Activated T-helper 2 cell treated with anti-CD3 and anti-CD28 coated beads, Interferon-gamma antibody, Interleukin-2, Interleukin-4, amounts not matched to agents 10 μg/mL and 5 μg/mL and 100 μg/mL, durations not matched to agents 14 hours and 24 hours and 36 hours (primary cell): ENCODE results near the gene RBFOX1. TPM values are rescaled to one million over a fixed set of nuclear protein-coding genes. Genes with fewer than 3 reads are reported as not detected.

Experiments used
- DNase-seq: peaks from one replicate; pipeline ENCODE4 v3.0.0; 2021; ENCODE audit warnings: low spot score
- H3K27ac Mint-ChIP-seq: one replicate; pipeline ENCODE4 v1.8.0; 2021; ENCODE audit warnings: mixed read lengths
- H3K27me3 Mint-ChIP-seq: one replicate; pipeline ENCODE4 v1.8.0; 2021; ENCODE audit warnings: low read depth, mixed read lengths
- H3K36me3 Mint-ChIP-seq: one replicate; pipeline ENCODE4 v1.8.0; 2021; ENCODE audit warnings: low read depth, mixed read lengths
- H3K4me1 Mint-ChIP-seq: one replicate; pipeline ENCODE4 v1.8.0; 2021; ENCODE audit warnings: low read depth, mixed read lengths
- H3K4me3 Mint-ChIP-seq: one replicate; pipeline ENCODE4 v1.8.0; 2021; ENCODE audit warnings: low read depth, mild to moderate bottlenecking, moderate library complexity, mixed read lengths
- H3K9me3 Mint-ChIP-seq: one replicate; pipeline ENCODE4 v1.8.0; 2021; ENCODE audit warnings: mixed read lengths
- intact Hi-C: fragments of 100-400 bp; cut with micrococcal nuclease; formaldehyde crosslinking; loops from one replicate; pipeline ENCODE4 v1.15.1; 2023
- total RNA-seq: library from RNA; stranded (reverse); gene quantifications from 2 replicates; pipeline ENCODE4 v1.2.3, GENCODE V29; 2022

Gene RBFOX1
- total RNA-seq, 1 donor from 2014 or later = not detected

DNA sequence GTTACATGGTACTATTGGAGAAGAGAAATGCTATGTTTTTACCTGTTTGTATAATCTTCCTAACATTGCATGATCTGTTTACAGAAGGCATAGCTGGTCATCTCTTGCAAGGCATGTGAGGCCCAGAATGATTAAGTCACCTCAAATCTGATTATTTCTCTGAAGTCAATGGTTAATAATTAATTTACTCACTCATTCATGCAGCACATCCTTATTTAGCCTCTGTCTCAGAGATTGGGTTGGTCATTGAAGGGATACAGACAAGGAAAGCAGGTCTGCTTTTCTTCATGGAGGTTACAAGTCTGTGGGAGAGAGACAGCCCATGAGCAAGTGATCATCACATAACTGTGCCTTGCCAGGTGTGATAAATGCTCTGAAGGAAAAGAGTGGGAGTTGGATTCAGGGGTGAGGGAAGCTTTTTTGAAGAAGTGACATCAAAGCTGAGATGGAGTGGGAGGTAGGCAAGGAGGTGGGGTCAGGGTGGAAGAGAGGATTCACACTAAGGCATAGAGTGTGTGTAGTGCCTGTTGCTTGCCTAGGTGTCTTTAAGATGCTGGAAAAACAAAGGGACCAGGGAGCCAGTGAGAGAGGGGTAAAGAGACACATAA lies 16.3 kb upstream of the RBFOX1 start:
- intact Hi-C loops = no loop called here
- DNase-seq = no peak
- H3K9me3 Mint-ChIP-seq = peaks cover 31% of the 10 kb centered on the region
- no peaks in the 10 kb centered on the region for H3K36me3 Mint-ChIP-seq
- no peaks in the 10 kb centered on the region for H3K4me1 Mint-ChIP-seq
- no peak overlapping the region for H3K27ac Mint-ChIP-seq
- H3K27me3 Mint-ChIP-seq = no peaks in the 10 kb centered on the region
- no peak overlapping the region for H3K4me3 Mint-ChIP-seq

DNA sequence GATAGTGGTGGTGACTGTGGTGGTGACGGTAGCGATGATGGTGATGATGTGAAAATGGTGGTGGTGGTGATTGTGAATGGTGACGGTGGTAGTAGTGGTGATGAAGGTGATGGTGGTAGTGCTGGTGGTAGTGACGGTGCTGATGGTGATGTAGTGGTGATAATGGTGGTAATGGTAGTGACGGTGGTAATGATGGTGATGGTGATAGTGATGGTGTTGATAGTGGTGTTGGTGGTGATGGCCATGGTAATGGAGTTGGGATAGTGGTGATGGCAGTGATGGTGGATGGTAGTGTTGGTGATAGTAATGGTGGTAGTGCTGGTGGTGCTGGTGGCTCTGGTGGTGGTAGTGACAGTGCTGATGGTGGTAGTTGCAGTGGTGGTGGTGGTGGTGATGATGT lies 14.7 kb upstream of the RBFOX1 start:
- Mint-ChIP-seq H3K27ac (no peak overlapping the region), H3K9me3 (peaks cover 27% of the 10 kb centered on the region), H3K27me3 (no peaks in the 10 kb centered on the region)

DNA sequence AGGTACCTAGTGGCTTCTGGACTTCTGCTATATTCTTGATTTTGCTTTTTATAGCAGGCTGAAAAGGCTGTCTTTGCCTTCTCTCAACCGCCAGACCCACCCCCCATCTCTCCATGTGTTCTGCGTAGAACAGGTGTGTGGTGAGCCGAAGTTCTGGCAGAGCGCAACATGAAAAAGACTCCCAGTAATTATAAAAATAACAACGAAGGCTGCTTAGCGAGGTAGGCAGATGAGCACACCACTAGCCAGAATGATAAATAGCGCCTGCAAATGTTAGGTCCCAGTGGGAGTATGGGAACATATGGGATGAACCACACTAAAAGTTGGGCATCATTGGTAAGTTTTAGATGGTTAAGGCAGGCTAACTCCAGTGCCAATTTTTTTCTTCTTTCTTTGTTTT lies 14.0 kb upstream of the RBFOX1 start:
- Mint-ChIP-seq H3K9me3 (peaks cover 27% of the 10 kb centered on the region), H3K27me3 (no peaks in the 10 kb centered on the region), H3K36me3 (no peaks in the 10 kb centered on the region), H3K4me3 (no peak overlapping the region), H3K27ac (no peak overlapping the region), H3K4me1 (no peaks in the 10 kb centered on the region)
- no peak for DNase-seq
- intact Hi-C loops = no loop called here

More for the DNA sequence above, 14.7 kb upstream of the RBFOX1 start:
- intact Hi-C loops = no loop called here
- H3K36me3 Mint-ChIP-seq = no peaks in the 10 kb centered on the region
- H3K4me1 Mint-ChIP-seq = no peaks in the 10 kb centered on the region
- H3K4me3 Mint-ChIP-seq = no peak overlapping the region
- no peak for DNase-seq

DNA sequence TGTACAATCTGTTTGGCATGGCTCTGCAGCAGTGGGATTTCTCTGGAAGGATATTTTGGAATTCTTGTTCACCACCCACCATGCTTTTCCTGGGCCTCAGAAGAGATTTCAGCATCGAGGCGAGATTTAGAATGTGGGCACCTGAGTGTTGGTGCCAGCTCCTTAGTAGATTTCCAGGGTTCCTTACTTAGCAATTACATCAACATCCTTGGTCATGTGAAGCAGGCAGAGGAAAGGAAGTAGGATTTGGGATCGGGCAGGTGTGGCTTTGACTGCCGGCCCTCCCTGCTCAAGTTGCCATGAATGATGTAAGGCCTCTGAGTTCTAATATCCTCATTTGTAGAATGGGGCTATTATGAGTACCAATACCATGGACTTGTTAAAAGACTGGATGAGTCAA lies 13.1 kb upstream of the RBFOX1 start:
- no peak overlapping the region for H3K27ac Mint-ChIP-seq
- no peak overlapping the region for H3K4me3 Mint-ChIP-seq
- no peaks in the 10 kb centered on the region for H3K36me3 Mint-ChIP-seq
- intact Hi-C loops = no loop called here
- no peaks in the 10 kb centered on the region for H3K27me3 Mint-ChIP-seq
- peaks cover 26% of the 10 kb centered on the region for H3K9me3 Mint-ChIP-seq
- no peaks in the 10 kb centered on the region for H3K4me1 Mint-ChIP-seq
- no peak for DNase-seq

DNA sequence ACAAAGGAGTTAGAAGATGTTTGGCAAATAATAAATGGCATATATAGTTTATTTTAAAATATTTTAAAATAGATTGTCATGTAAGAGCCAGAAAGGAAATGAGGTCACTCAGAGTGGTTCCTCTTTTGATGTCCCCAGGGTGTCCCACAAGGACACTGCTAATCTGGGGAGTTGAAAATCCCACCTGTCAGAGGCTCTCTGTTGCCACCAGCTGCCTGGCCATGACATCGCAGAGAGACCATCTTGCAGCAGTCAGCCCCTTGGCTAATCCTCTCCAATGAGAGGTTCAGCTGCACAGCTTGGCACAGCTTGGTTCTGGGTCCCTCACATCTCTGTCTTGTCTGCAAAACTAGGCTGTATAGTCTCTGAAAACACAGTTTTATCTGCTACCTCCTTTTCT lies 11.0 kb upstream of the RBFOX1 start:
- H3K36me3 Mint-ChIP-seq = no peaks in the 10 kb centered on the region
- no peaks in the 10 kb centered on the region for H3K27me3 Mint-ChIP-seq
- no peak for DNase-seq
- no peak overlapping the region for H3K4me3 Mint-ChIP-seq
- no peak overlapping the region for H3K27ac Mint-ChIP-seq
- no peaks in the 10 kb centered on the region for H3K4me1 Mint-ChIP-seq
- intact Hi-C loops = no loop called here
- H3K9me3 Mint-ChIP-seq = peaks cover 40% of the 10 kb centered on the region

DNA sequence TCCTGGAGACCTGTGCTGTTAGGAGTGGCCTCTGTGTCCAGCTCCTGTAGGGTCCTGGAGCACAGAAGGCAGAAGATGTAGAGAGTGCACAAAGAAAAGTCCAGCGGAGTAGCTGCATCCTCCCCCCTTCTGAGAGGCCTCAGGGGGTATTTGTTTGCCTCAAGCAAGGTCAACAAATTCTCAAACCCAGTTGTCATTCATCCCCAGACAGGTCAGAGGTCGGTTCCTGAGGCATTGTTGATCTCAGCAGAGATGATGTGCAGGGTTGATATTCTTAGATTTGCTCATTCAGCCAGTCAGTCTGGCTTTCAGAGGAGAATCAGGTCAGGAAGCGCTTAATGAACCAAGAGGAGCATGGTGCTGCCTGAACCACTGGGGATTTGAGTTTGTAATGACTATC lies 8.3 kb upstream of the RBFOX1 start:
- Mint-ChIP-seq H3K4me3 (no peak overlapping the region), H3K36me3 (no peaks in the 10 kb centered on the region), H3K9me3 (peaks cover 51% of the 10 kb centered on the region), H3K27ac (no peak overlapping the region), H3K27me3 (no peaks in the 10 kb centered on the region), H3K4me1 (no peaks in the 10 kb centered on the region)
- DNase-seq = no peak
- intact Hi-C loops = no loop called here

DNA sequence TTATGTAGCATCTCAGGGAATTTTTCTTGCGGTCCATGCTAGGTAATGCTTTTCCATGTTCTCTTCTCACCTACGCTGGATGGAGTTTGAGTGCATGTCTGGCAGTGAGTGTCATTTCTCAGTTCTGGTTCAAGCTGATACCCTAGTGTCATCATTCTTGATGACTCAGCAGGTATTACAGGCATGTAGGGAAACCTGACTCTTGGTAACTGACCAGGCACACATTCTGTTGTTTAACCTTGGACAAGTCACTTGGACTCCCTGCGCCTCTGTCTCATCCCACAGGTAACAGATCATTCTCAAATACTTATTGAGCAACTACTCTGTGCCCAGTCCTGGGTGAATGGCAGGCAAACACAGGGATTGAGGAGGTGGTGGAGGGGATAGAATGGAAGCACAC lies 6.8 kb upstream of the RBFOX1 start:
- Mint-ChIP-seq H3K9me3 (peaks cover 52% of the 10 kb centered on the region), H3K4me1 (no peaks in the 10 kb centered on the region)
- intact Hi-C loops = no loop called here

DNA sequence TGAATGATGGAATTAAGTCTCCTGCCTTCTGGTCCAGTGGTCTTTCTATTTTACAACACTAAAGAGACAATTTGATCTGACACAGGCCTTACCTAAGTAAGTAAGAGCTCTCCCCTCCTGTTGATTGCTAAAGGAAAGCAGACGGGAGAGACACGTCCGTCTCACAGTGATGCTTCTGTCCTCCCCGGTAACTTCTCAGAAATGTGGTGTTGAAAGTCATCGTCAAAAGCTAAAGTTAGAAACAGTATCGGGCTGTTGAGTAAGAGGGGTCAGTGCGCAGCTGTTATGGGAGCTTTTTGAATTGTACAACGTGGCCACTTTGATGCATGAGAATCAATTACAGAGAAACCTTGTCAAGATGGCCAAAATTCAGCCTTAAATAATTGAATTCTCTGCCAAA lies 1.9 kb upstream of the RBFOX1 start:
- H3K9me3 Mint-ChIP-seq = peaks cover 55% of the 10 kb centered on the region
- no peak overlapping the region for H3K4me3 Mint-ChIP-seq
- no peak for DNase-seq
- H3K4me1 Mint-ChIP-seq = no peaks in the 10 kb centered on the region
- H3K27me3 Mint-ChIP-seq = no peaks in the 10 kb centered on the region
- H3K27ac Mint-ChIP-seq = no peak overlapping the region
- no peaks in the 10 kb centered on the region for H3K36me3 Mint-ChIP-seq
- intact Hi-C loops = no loop called here

More for the DNA sequence above, 6.8 kb upstream of the RBFOX1 start:
- Mint-ChIP-seq H3K27ac (no peak overlapping the region), H3K36me3 (no peaks in the 10 kb centered on the region), H3K4me3 (no peak overlapping the region), H3K27me3 (no peaks in the 10 kb centered on the region)
- DNase-seq = no peak

DNA sequence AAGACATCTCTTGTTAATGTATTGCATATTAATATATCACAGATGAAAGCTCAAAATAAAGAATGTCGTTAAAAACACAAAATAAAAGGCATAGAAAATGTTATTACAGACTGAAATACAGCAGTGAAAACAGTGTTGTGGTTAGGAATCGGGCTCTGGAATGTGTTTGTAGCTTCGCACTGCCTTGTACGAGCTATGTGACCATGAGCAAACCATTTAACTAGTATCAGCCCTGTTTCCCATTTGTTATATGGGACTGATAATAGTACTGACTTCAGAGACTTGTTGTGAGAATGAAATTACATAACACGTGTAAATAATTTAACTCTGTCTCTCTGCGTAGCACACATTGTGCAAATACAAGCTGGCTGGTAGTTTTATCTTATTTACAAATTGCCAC lies 648 bp upstream of the RBFOX1 start:
- Mint-ChIP-seq H3K9me3 (peaks cover 49% of the 10 kb centered on the region), H3K4me3 (no peak overlapping the region), H3K36me3 (no peaks in the 10 kb centered on the region), H3K27ac (no peak overlapping the region), H3K27me3 (no peaks in the 10 kb centered on the region), H3K4me1 (no peaks in the 10 kb centered on the region)
- DNase-seq = no peak
- intact Hi-C loops = no loop called here

DNA sequence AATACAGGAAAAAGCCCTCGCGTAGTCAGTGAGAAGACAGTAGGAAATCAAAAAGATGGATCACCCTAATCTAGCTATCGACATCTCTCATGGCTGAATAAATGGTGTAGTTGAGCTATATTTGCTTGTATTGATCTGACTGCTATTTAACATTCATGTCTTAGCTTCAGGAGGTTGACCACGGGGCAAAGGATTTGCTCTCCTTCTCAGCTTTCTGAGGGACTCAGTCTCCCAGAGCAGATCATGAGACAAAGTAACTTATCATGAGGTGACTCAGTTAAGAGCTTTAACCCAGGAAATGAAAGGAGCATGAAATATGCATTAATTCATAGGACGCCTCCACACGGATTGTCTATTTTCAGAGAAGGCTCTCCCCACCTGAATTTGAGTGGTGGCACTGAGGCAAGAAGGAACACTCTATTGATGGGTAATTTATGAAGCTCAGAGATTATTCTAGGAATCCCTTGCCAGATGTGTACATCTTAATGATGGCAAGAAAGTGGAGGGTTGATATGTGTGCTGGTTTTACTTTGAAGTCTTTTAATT lies 608 bp downstream of the RBFOX1 start:
- Mint-ChIP-seq H3K9me3 (peaks cover 40% of the 10 kb centered on the region), H3K27ac (no peak overlapping the region), H3K27me3 (no peaks in the 10 kb centered on the region), H3K4me1 (no peaks in the 10 kb centered on the region), H3K36me3 (no peaks in the 10 kb centered on the region), H3K4me3 (no peak overlapping the region)
- DNase-seq = no peak
- intact Hi-C loops = no loop called here

DNA sequence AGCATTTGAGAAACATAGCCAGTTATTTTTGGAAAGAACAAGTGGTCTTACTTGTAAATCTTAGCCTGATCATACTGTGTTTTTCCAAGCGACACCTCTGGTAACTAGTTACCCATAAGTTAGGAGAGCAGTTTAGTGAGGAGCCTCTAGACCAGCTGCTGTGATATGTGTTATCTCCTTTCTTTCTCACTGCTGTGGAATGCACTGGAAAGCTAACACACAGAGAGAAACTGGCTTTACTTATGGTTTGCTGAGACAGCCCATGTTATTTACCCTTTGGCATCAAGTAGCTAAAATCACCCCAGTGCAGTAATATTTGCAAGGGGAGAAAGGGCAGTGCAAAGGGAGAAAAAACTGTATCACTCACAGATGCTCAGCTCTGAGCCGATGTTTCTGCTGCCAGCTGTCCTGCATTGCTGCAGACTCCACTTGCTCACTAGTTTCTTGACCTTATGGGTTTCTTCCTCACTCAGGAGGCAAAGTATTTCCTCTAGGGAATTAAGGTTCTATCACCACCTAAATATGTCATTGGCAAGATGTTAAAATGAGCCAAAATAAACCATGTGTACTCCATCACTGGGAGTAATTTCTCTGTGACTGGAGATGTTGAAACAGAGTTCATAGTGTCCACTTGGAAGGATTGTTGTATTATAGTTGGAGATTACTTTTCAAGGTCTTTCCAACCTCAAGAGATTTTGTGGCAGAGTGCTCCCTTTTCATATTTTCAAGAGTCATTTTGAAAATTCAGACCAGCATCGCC lies 2.3 kb downstream of the RBFOX1 start:
- no peaks in the 10 kb centered on the region for H3K4me1 Mint-ChIP-seq
- no peaks in the 10 kb centered on the region for H3K27me3 Mint-ChIP-seq
- intact Hi-C loops = no loop called here
- H3K9me3 Mint-ChIP-seq = peaks cover 32% of the 10 kb centered on the region
- no peak overlapping the region for H3K4me3 Mint-ChIP-seq
- H3K27ac Mint-ChIP-seq = no peak overlapping the region
- no peaks in the 10 kb centered on the region for H3K36me3 Mint-ChIP-seq
- no peak for DNase-seq

DNA sequence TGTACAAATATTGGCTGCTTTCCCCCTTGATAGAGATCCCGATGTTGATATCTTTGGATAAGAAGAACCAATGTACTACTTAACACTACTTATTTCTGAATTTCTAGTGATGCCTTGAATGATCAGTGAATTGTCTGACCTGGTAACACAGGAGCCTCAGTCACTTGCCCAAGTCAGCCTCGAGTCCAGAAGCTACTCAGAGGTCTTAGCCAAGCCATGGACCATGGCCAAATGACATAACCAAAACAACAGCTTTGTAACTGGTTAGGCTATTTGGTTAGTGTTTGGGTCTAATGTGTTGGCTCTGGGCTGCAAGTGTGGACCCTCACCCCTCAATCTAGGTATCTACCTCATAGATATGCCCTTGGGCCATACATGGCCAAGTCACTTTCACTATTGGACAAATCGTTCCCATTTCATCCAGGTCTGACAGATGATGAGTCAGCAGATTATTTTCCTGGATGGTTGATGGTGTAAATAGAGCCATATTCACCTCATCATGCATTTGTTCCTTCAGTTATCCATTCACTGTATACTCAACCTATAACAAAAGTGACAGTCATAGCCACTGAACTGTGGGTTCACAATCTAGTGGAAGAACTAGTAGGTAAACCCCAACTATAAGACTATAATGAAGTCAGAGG lies 3.5 kb downstream of the RBFOX1 start:
- no peak overlapping the region for H3K4me3 Mint-ChIP-seq
- no peaks in the 10 kb centered on the region for H3K4me1 Mint-ChIP-seq
- H3K9me3 Mint-ChIP-seq = peaks cover 33% of the 10 kb centered on the region
- intact Hi-C loops = no loop called here
- DNase-seq = no peak
- no peaks in the 10 kb centered on the region for H3K27me3 Mint-ChIP-seq
- no peaks in the 10 kb centered on the region for H3K36me3 Mint-ChIP-seq
- H3K27ac Mint-ChIP-seq = no peak overlapping the region

DNA sequence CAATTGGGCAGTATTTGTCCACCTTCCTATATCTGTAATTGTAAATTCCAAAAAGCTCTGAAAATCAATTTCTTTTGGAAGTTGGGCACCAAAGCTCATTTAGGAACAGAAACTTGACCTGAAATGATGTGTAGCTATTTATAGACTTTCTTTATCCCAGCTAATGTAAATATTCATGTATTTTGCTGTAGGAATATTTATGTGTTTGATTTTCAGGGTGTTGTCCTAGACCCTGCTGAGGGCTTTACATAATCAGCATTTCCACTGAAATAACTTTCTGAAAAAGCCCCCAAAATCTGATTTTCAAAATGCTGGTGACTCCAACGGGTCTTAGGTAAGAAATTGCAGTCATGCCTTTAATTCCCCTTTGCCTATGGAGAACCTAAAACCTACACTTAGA lies 4.1 kb downstream of the RBFOX1 start:
- Mint-ChIP-seq H3K27me3 (no peaks in the 10 kb centered on the region), H3K4me1 (no peaks in the 10 kb centered on the region), H3K4me3 (no peak overlapping the region), H3K36me3 (no peaks in the 10 kb centered on the region), H3K27ac (no peak overlapping the region), H3K9me3 (peaks cover 35% of the 10 kb centered on the region)
- DNase-seq = no peak
- intact Hi-C loops = no loop called here
